ENCODE results near the gene DCTN2. TPM values are rescaled to one million over a fixed set of nuclear protein-coding genes. Genes with fewer than 3 reads are reported as not detected.
"Not testable (repeated sequence)": the region's sequence is repeated elsewhere in the genome, so short reads cannot be mapped to it uniquely, and the experiment has no call there.

The DCTN2 gene
- total RNA-seq, 2 donors from 2014 or later = 110 to 114 TPM

- peaks cover 23% of the 10 kb centered on the region for H3K36me3 Mint-ChIP-seq (ENCODE audit: low read depth)
- H3K4me1 Mint-ChIP-seq = peaks cover 27% of the 10 kb centered on the region
- peaks cover 3% of the 10 kb centered on the region for H3K27me3 Mint-ChIP-seq (ENCODE audit: insufficient read depth)
- H3K36me3 ChIP-seq (ENCODE audit: control insufficient read depth, insufficient read depth, low read length) = peaks cover 24% of the 10 kb centered on the region
- peak; percentile 50 for DNase-seq
- H3K27me3 ChIP-seq (ENCODE audit: control insufficient read depth, insufficient read depth, low read length, poor library complexity, severe bottlenecking) = peaks cover 21% of the 10 kb centered on the region
- no peaks in the 10 kb centered on the region for H3K9me3 Mint-ChIP-seq
- peak overlapping the region; percentile 50 for H3K9ac ChIP-seq (ENCODE audit: extremely low read depth, low read length, poor library complexity, severe bottlenecking)
- H3K4me3 ChIP-seq (ENCODE audit: low read length) = peak overlapping the region; percentile 97
- no peaks in the 10 kb centered on the region for H3K9me3 ChIP-seq (ENCODE audit: control insufficient read depth, low read length)
- peak overlapping the region; percentile 84 for H3K4me3 Mint-ChIP-seq
- WGBS, 2 experiments (ENCODE audit: insufficient coverage in 1 of 2, insufficient read length in 1 of 2) = 39 to 74% methylated on average over 7 to 9 of the region's 10 CpGs
- no peak for TF ChIP-seq CTCF (conservative IDR thresholded peaks at IDR 0.05)
- peak overlapping the region; percentile 94 for H3K27ac Mint-ChIP-seq
- H3K4me1 ChIP-seq (ENCODE audit: control insufficient read depth, insufficient read depth, low read length) = peaks cover 6% of the 10 kb centered on the region
- no peak overlapping the region for H3K27ac ChIP-seq (ENCODE audit: low read depth, low read length)
Measured at GRCh38 chr12:57591782-57592325, 44.9 kb upstream of the DCTN2 start.

GRCh38 chr12:57590864-57591781 is 44.1 kb upstream of the DCTN2 start, which contains the start of gene PIP4K2C:
PIP4K2C (plus strand) TSS chr12:57591192; CDS start chr12:57591290, 98 bp downstream.
- TF ChIP-seq CTCF (conservative IDR thresholded peaks at IDR 0.05) = no peak
- Histone ChIP-seq H3K27me3 (ENCODE audit: control insufficient read depth, insufficient read depth, low read length, poor library complexity, severe bottlenecking) (peaks cover 21% of the 10 kb centered on the region), H3K4me3 (ENCODE audit: low read length) (peak within 1 kb of the TSS; percentile 97), H3K9ac (ENCODE audit: extremely low read depth, low read length, poor library complexity, severe bottlenecking) (peak within 1 kb of the TSS; percentile 50), H3K27ac (ENCODE audit: low read depth, low read length) (no peak within 1 kb of the TSS), H3K36me3 (ENCODE audit: control insufficient read depth, insufficient read depth, low read length) (peaks cover 18% of the 10 kb centered on the region), H3K4me1 (ENCODE audit: control insufficient read depth, insufficient read depth, low read length) (peaks cover 6% of the 10 kb centered on the region), H3K9me3 (ENCODE audit: control insufficient read depth, low read length) (no peaks in the 10 kb centered on the region)
- peak; percentile 99 for DNase-seq
- no peaks in the 10 kb centered on the region for H3K9me3 Mint-ChIP-seq
- peaks cover 3% of the 10 kb centered on the region for H3K27me3 Mint-ChIP-seq (ENCODE audit: insufficient read depth)
- H3K27ac Mint-ChIP-seq = peak within 1 kb of the TSS; percentile 94
- H3K4me3 Mint-ChIP-seq = peak within 1 kb of the TSS; percentile 84
- WGBS, 2 experiments (ENCODE audit: insufficient coverage in 1 of 2, insufficient read length in 1 of 2) = 1 to 4% methylated on average over 20 to 69 of the region's 69 CpGs
- peaks cover 27% of the 10 kb centered on the region for H3K4me1 Mint-ChIP-seq
- H3K36me3 Mint-ChIP-seq (ENCODE audit: low read depth) = peaks cover 18% of the 10 kb centered on the region

GRCh38 chr12:57590479-57590863 is 43.5 kb upstream of the DCTN2 start:
- H3K9ac ChIP-seq (ENCODE audit: extremely low read depth, low read length, poor library complexity, severe bottlenecking) = no peak overlapping the region
- no peaks in the 10 kb centered on the region for H3K9me3 ChIP-seq (ENCODE audit: control insufficient read depth, low read length)
- no peak for TF ChIP-seq CTCF (conservative IDR thresholded peaks at IDR 0.05)
- peaks cover 12% of the 10 kb centered on the region for H3K36me3 ChIP-seq (ENCODE audit: control insufficient read depth, insufficient read depth, low read length)
- H3K36me3 Mint-ChIP-seq (ENCODE audit: low read depth) = peaks cover 11% of the 10 kb centered on the region
- H3K4me3 Mint-ChIP-seq = peak overlapping the region; percentile 84
- H3K27ac ChIP-seq (ENCODE audit: low read depth, low read length) = no peak overlapping the region
- WGBS, 2 experiments (ENCODE audit: insufficient coverage in 1 of 2, insufficient read length in 1 of 2) = 35% methylated on average over 2 of the region's 2 CpGs; no CpG with 5 or more reads in 1 of the 2 experiments
- peaks cover 3% of the 10 kb centered on the region for H3K27me3 Mint-ChIP-seq (ENCODE audit: insufficient read depth)
- H3K4me1 Mint-ChIP-seq = peaks cover 27% of the 10 kb centered on the region
- peak overlapping the region; percentile 97 for H3K4me3 ChIP-seq (ENCODE audit: low read length)
- DNase-seq = no peak
- peaks cover 6% of the 10 kb centered on the region for H3K4me1 ChIP-seq (ENCODE audit: control insufficient read depth, insufficient read depth, low read length)
- H3K27me3 ChIP-seq (ENCODE audit: control insufficient read depth, insufficient read depth, low read length, poor library complexity, severe bottlenecking) = peaks cover 21% of the 10 kb centered on the region
- no peaks in the 10 kb centered on the region for H3K9me3 Mint-ChIP-seq
- H3K27ac Mint-ChIP-seq = peak overlapping the region; percentile 53

GRCh38 chr12:57588951-57589610 is 42.1 kb upstream of the DCTN2 start:
- H3K36me3 Mint-ChIP-seq (ENCODE audit: low read depth); H3K9ac ChIP-seq (ENCODE audit: extremely low read depth, low read length, poor library complexity, severe bottlenecking); H3K27ac ChIP-seq (ENCODE audit: low read depth, low read length); H3K9me3 Mint-ChIP-seq; H3K36me3 ChIP-seq (ENCODE audit: control insufficient read depth, insufficient read depth, low read length); H3K27me3 Mint-ChIP-seq (ENCODE audit: insufficient read depth); H3K4me3 Mint-ChIP-seq; H3K9me3 ChIP-seq (ENCODE audit: control insufficient read depth, low read length); H3K27ac Mint-ChIP-seq; H3K4me3 ChIP-seq (ENCODE audit: low read length); H3K4me1 ChIP-seq (ENCODE audit: control insufficient read depth, insufficient read depth, low read length): not testable (repeated sequence)
- WGBS, 2 experiments (ENCODE audit: insufficient coverage in 1 of 2, insufficient read length in 1 of 2) = 91 to 93% methylated on average over 6 to 15 of the region's 15 CpGs
- DNase-seq = peak; percentile 38
- peaks cover 29% of the 10 kb centered on the region for H3K4me1 Mint-ChIP-seq
- peaks cover 35% of the 10 kb centered on the region for H3K27me3 ChIP-seq (ENCODE audit: control insufficient read depth, insufficient read depth, low read length, poor library complexity, severe bottlenecking)
